H9 (cell line): ENCODE measurements around the gene METTL16. TPM values are rescaled to one million over a fixed set of nuclear protein-coding genes. Genes with fewer than 3 reads are reported as not detected.

Source experiments
- DNase-seq: peaks from one replicate; pipeline ENCODE4 v3.0.0-alpha.2; 2017
- H2AFZ ChIP-seq: one replicate; pipeline ENCODE4 v1.6.1; 2013; ENCODE audit warnings: mild to moderate bottlenecking, low read length, control low read depth, moderate library complexity
- H2AK5ac ChIP-seq: 2 replicates; pipeline ENCODE4 v1.6.1; 2013; ENCODE audit warnings: low read length, control low read depth, mixed read lengths; ENCODE audit not compliant: insufficient read length
- H2BK120ac ChIP-seq: one replicate; pipeline ENCODE4 v1.6.1; 2013; ENCODE audit warnings: low read depth, mild to moderate bottlenecking, low read length, control low read depth, inconsistent platforms; ENCODE audit not compliant: poor library complexity, severe bottlenecking
- H2BK12ac ChIP-seq: 2 replicates; pipeline ENCODE4 v1.6.1; 2013; ENCODE audit warnings: low read length, control low read depth, mixed read lengths, low read depth; ENCODE audit not compliant: insufficient read length
- H2BK15ac ChIP-seq: 2 replicates; pipeline ENCODE4 v1.6.1; 2013; ENCODE audit warnings: low read depth, low read length, control low read depth
- H2BK20ac ChIP-seq: one replicate; pipeline ENCODE4 v1.6.1; 2013; ENCODE audit warnings: low read depth, mild to moderate bottlenecking, low read length, control low read depth, inconsistent platforms; ENCODE audit not compliant: poor library complexity, severe bottlenecking
- H2BK5ac ChIP-seq: 2 replicates; pipeline ENCODE4 v1.6.1; 2013; ENCODE audit warnings: low read length, control low read depth, mixed read lengths; ENCODE audit not compliant: insufficient read length
- H3K14ac ChIP-seq: 2 replicates; pipeline ENCODE4 v1.6.1; 2013; ENCODE audit warnings: low read length, control low read depth; ENCODE audit not compliant: insufficient read depth
- H3K18ac ChIP-seq: 2 replicates; pipeline ENCODE4 v1.6.1; 2013; ENCODE audit warnings: low read depth, mild to moderate bottlenecking, mixed read lengths, low read length, control low read depth; ENCODE audit not compliant: insufficient read length
- H3K23ac ChIP-seq: 2 replicates; pipeline ENCODE4 v1.6.1; 2013; ENCODE audit warnings: low read length, control low read depth, mixed read lengths, low read depth; ENCODE audit not compliant: insufficient read length
- H3K23me2 ChIP-seq: 2 replicates; pipeline ENCODE4 v1.6.1; 2013; ENCODE audit warnings: low read depth, mild to moderate bottlenecking, mixed read lengths, low read length, control low read depth; ENCODE audit not compliant: insufficient read length, poor library complexity, severe bottlenecking
- H3K27ac ChIP-seq: 2 replicates; pipeline ENCODE4 v1.5.1; 2013; ENCODE audit warnings: low read length, control low read depth, mixed read lengths, low read depth; ENCODE audit not compliant: insufficient read length
- H3K27me3 ChIP-seq: 2 replicates; pipeline ENCODE4 v1.6.1; 2013; ENCODE audit warnings: low read length, control low read depth, inconsistent platforms; ENCODE audit not compliant: insufficient read depth
- H3K4ac ChIP-seq: 2 replicates; pipeline ENCODE4 v1.6.1; 2013; ENCODE audit warnings: low read depth, mild to moderate bottlenecking, control low read depth, inconsistent platforms, low read length, moderate library complexity
- H3K4me1 ChIP-seq: 2 replicates; pipeline ENCODE4 v1.6.1; 2013; ENCODE audit warnings: low read length, control low read depth, inconsistent platforms; ENCODE audit not compliant: insufficient read depth
- H3K4me2 ChIP-seq: 2 replicates; pipeline ENCODE4 v1.6.1; 2013; ENCODE audit warnings: low read length, control low read depth, mixed read lengths; ENCODE audit not compliant: insufficient read length, insufficient read depth
- H3K56ac ChIP-seq: 2 replicates; pipeline ENCODE4 v1.6.1; 2013; ENCODE audit warnings: low read depth, mild to moderate bottlenecking, mixed read lengths, low read length, control low read depth; ENCODE audit not compliant: insufficient read length
- H3K79me1 ChIP-seq: 2 replicates; pipeline ENCODE4 v1.6.1; 2013; ENCODE audit warnings: low read depth, mild to moderate bottlenecking, moderate library complexity, low read length, control low read depth, inconsistent platforms; ENCODE audit not compliant: insufficient read depth, poor library complexity, severe bottlenecking
- H3K79me2 ChIP-seq: 2 replicates; pipeline ENCODE4 v1.6.1; 2013; ENCODE audit warnings: low read length, control low read depth, inconsistent platforms; ENCODE audit not compliant: insufficient read depth
- H3K9ac ChIP-seq: 2 replicates; pipeline ENCODE4 v1.6.1; 2013; ENCODE audit warnings: low read length, control low read depth, mixed read lengths; ENCODE audit not compliant: insufficient read length; ENCODE audit errors: extremely low read depth
- H3K9me3 ChIP-seq: one replicate; pipeline ENCODE4 v1.6.1; 2013; ENCODE audit warnings: low read depth, low read length, inconsistent platforms; ENCODE audit not compliant: control insufficient read depth
- H3T11ph ChIP-seq: one replicate; pipeline ENCODE4 v1.6.1; 2013; ENCODE audit warnings: mild to moderate bottlenecking, low read length, control low read depth, inconsistent platforms
- H4K20me1 ChIP-seq: one replicate; pipeline ENCODE4 v1.6.1; 2013; ENCODE audit not compliant: control insufficient read depth, insufficient read length, insufficient read depth
- H4K5ac ChIP-seq: 2 replicates; pipeline ENCODE4 v1.6.1; 2013; ENCODE audit warnings: low read depth, mild to moderate bottlenecking, mixed read lengths, low read length, control low read depth; ENCODE audit not compliant: insufficient read length
- H4K8ac ChIP-seq: replicated peaks from 2 replicates; pipeline ENCODE4 v1.6.1; 2013; ENCODE audit warnings: low read length, control low read depth, mixed read lengths, low read depth; ENCODE audit not compliant: insufficient read length
- H4K91ac ChIP-seq: 2 replicates; pipeline ENCODE4 v1.6.1; 2013; ENCODE audit warnings: low read depth, mild to moderate bottlenecking, moderate library complexity, mixed read lengths, low read length, control low read depth; ENCODE audit not compliant: insufficient read length
- H3K27ac Mint-ChIP-seq, 3 experiments: 2 replicates in 2 of 3; 3 replicates in 1 of 3; pipeline ENCODE4 v1.8.0; 2020 to 2021; ENCODE audit warnings: mixed read lengths in 3 of 3, mild to moderate bottlenecking in 1 of 3, moderate library complexity in 1 of 3
- H3K27me3 Mint-ChIP-seq: 2 replicates; pipeline ENCODE4 v1.8.0; 2021; ENCODE audit warnings: low read depth, mild to moderate bottlenecking, moderate library complexity, mixed read lengths
- H3K36me3 Mint-ChIP-seq, 3 experiments: 2 replicates in 2 of 3; 3 replicates in 1 of 3; pipeline ENCODE4 v1.8.0; 2020 to 2021; ENCODE audit warnings: low read depth in 3 of 3, mixed read lengths in 3 of 3; ENCODE audit not compliant: insufficient read depth in 1 of 3
- H3K4me1 Mint-ChIP-seq, 2 experiments: 2 replicates each; pipeline ENCODE4 v1.8.0; 2020; ENCODE audit warnings: mixed read lengths in 2 of 2
- H3K4me3 Mint-ChIP-seq, 2 experiments: 2 replicates in 1 of 2; 3 replicates in 1 of 2; pipeline ENCODE4 v1.8.0; 2020 to 2021; ENCODE audit warnings: mild to moderate bottlenecking in 2 of 2, mixed read lengths in 2 of 2, moderate library complexity in 1 of 2
- H3K9me3 Mint-ChIP-seq, 2 experiments: 2 replicates in 1 of 2; 3 replicates in 1 of 2; pipeline ENCODE4 v1.8.0; 2020; ENCODE audit warnings: mild to moderate bottlenecking in 2 of 2, mixed read lengths in 2 of 2, moderate library complexity in 1 of 2
- CTCF ChIP-seq: fragments of 200-600 bp; sonication (generic); conservative IDR thresholded peaks from 3 replicates; pipeline ENCODE4 v1.8.0; 2021; ENCODE audit warnings: antibody characterized with exemption, mild to moderate bottlenecking
- WGBS: extraction: QIAGEN DNeasy Blood & Tissue Kit; methylation state at CpG from one replicate; pipeline ENCODE4 v1.1.7; 2013; ENCODE audit warnings: missing lambda C conversion rate, low lambda C conversion rate, mixed read lengths; ENCODE audit not compliant: insufficient read length; ENCODE audit errors: extremely low coverage; 5-methylcytosine and 5-hydroxymethylcytosine counted together
- total RNA-seq: library from RNA; stranded (reverse); gene quantifications from 2 replicates; pipeline ENCODE4 v1.2.1, GENCODE V29; 2021

Gene METTL16
- total RNA-seq, 1 experiment from 2014 or later = 55.4 TPM

DNA sequence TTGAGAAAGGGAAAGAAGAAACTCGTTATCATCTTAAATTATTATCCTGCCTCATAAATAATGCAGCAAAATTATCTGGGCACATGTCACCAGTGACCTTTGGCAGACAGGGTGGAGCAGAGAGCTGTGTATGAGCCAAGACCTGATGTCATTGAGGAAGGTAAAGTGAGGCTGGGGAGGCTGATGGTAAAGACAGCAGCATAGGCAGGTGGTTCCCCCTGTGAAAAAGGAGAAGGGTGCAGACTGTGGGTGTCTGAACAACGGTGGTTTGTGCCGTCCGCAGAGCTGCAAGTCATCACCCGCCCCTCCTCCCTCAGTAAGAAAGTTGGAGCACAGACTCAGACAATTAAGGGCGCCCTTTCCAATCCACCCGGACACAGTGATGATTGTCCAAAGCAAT, 30.8 kb upstream of the METTL16 start:
- H3K27me3 ChIP-seq = no peaks in the 10 kb centered on the region
- no peaks in the 10 kb centered on the region for H3K79me1 ChIP-seq
- no peak overlapping the region for H2AFZ ChIP-seq

More for the DNA sequence above, 30.8 kb upstream of the METTL16 start:
- H3K56ac ChIP-seq = no peak overlapping the region
- H3K14ac ChIP-seq = no peak overlapping the region
- no peak overlapping the region for H2BK15ac ChIP-seq
- no peak overlapping the region for H4K5ac ChIP-seq
- H4K8ac ChIP-seq = no peak overlapping the region
- H3K9ac ChIP-seq = no peak overlapping the region
- no peak overlapping the region for H2BK120ac ChIP-seq
- H3K23ac ChIP-seq = no peak overlapping the region
- no peak overlapping the region for H3K27ac ChIP-seq
- no peak overlapping the region for H4K91ac ChIP-seq
- no peak overlapping the region for H3T11ph ChIP-seq
- H3K27me3 Mint-ChIP-seq = peaks cover 3% of the 10 kb centered on the region; the same call in 1 of the 2 replicates
- H3K4me1 Mint-ChIP-seq = 0 out of 4 replicates have a peak, but pooled peaks cover 0 to 3% of the 10 kb centered on the region in 2 experiments
- no peak overlapping the region for H3K27ac Mint-ChIP-seq
- H4K20me1 ChIP-seq = no peaks in the 10 kb centered on the region
- no CpG with 5 or more reads among the region's 7 CpGs for WGBS
- TF ChIP-seq CTCF = no peak
- no peaks in the 10 kb centered on the region for H3K9me3 ChIP-seq
- H3K9me3 Mint-ChIP-seq = no peaks in the 10 kb centered on the region
- DNase-seq = no peak
- H3K4me2 ChIP-seq = no peak overlapping the region
- H3K36me3 Mint-ChIP-seq = no peaks in the 10 kb centered on the region
- no peak overlapping the region for H3K4ac ChIP-seq
- no peak overlapping the region for H2BK20ac ChIP-seq
- H3K4me3 Mint-ChIP-seq = no peak overlapping the region
- H3K79me2 ChIP-seq = no peaks in the 10 kb centered on the region
- no peak overlapping the region for H2AK5ac ChIP-seq
- no peak overlapping the region for H2BK12ac ChIP-seq
- no peak overlapping the region for H2BK5ac ChIP-seq
- H3K4me1 ChIP-seq = no peaks in the 10 kb centered on the region
- no peak overlapping the region for H3K18ac ChIP-seq
- no peaks in the 10 kb centered on the region for H3K23me2 ChIP-seq
